LNCAP (cell line): ENCODE measurements around the gene ARMH2.
A peak's percentile ranks its signal among the peaks of the same experiment; 100 is the strongest.

Experiments used
- TF ChIP-seq, protein P1 (sequence below): fragments of 450-650 bp; IDR thresholded peaks from 2 replicates; pipeline ENCODE4 v1.5.1; 2017; ENCODE audit warnings: mild to moderate bottlenecking

Gene ARMH2

DNA sequence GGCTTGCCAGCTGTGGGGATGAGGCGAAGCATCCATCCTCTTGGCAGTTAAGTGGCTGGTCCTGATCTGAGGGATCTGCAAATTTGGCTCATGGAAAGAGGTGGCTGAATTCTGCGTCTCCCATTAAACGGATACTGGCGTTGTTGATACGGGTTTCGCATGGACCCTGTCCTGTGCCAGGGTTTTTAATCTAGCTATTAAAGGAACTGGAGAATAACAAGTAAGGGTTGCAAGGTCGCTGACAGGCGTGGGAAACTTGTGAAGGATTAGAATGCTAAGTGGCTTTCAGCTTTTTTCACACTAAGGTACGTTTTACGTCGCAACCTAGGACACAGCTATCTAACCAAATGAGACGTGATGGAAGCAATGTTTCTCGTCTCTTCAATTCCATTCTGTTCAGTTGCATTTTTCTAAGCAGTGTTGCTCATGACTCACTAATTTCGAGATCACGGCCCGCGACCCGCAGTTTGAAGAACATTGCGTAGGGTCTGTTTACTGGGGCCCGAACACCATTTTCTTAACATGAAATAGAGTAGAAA lies 23.1 kb downstream of the ARMH2 start:
- TF ChIP-seq, protein P1, sequence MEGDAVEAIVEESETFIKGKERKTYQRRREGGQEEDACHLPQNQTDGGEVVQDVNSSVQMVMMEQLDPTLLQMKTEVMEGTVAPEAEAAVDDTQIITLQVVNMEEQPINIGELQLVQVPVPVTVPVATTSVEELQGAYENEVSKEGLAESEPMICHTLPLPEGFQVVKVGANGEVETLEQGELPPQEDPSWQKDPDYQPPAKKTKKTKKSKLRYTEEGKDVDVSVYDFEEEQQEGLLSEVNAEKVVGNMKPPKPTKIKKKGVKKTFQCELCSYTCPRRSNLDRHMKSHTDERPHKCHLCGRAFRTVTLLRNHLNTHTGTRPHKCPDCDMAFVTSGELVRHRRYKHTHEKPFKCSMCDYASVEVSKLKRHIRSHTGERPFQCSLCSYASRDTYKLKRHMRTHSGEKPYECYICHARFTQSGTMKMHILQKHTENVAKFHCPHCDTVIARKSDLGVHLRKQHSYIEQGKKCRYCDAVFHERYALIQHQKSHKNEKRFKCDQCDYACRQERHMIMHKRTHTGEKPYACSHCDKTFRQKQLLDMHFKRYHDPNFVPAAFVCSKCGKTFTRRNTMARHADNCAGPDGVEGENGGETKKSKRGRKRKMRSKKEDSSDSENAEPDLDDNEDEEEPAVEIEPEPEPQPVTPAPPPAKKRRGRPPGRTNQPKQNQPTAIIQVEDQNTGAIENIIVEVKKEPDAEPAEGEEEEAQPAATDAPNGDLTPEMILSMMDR: no peak

DNA sequence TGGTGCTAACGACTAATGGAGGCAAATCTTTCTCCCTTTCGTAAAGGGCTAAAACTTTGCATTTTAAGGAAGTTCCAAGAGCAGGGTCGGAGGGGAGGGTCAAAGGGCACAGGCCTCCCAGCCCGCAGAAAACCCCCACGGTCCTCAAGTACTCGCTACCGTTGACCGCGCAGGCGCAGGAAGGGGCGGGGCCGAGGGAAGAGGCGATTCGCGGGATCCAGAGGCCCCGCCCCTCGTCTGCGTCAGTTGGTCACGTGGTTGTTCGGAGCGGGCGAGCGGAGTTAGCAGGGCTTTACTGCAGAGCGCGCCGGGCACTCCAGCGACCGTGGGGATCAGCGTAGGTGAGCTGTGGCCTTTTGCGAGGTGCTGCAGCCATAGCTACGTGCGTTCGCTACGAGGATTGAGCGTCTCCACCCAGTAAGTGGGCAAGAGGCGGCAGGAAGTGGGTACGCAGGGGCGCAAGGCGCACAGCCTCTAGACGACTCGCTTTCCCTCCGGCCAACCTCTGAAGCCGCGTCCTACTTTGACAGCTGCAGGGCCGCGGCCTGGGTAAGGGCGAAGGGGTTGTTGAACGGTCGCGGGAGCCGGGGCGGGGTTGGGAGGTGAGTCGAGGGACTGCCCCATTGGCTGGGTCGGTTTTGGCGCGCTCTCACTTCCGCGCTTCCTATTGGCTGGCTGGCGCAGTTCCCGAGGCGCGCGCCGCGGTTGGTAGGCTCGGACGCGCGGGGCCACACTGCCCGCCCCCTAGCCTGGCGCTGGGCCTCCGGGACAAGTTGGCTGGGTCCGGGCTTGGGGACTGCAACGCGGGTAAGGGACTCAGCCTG lies 23.8 kb downstream of the ARMH2 start, which contains the start of gene GMNN:
GMNN (plus strand) TSS at position 242 of the 824 bp plus-strand sequence. CDS start 2,310 bp downstream, outside the sequence.
- TF ChIP-seq, protein P1: no peak

DNA sequence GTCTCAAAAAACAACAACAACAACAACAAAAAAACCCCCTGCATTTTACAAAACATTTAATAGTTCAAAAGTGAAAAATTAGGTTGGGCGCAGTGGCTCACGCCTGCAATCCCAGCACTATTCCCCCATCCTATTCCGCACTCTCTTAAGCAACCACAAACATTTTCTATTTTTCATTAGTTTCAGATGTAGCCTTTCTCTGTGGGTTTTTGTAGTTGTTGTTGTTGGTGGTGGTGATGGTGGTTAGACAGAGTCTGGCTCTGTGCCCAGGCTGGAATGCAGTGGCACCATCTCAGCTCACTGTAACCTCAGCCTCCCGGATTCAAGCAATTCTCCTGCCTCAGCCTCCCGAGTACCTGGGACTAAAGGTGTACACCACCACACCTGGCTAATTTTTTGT lies 30.4 kb downstream of the ARMH2 start:
- TF ChIP-seq, protein P1: no peak

DNA sequence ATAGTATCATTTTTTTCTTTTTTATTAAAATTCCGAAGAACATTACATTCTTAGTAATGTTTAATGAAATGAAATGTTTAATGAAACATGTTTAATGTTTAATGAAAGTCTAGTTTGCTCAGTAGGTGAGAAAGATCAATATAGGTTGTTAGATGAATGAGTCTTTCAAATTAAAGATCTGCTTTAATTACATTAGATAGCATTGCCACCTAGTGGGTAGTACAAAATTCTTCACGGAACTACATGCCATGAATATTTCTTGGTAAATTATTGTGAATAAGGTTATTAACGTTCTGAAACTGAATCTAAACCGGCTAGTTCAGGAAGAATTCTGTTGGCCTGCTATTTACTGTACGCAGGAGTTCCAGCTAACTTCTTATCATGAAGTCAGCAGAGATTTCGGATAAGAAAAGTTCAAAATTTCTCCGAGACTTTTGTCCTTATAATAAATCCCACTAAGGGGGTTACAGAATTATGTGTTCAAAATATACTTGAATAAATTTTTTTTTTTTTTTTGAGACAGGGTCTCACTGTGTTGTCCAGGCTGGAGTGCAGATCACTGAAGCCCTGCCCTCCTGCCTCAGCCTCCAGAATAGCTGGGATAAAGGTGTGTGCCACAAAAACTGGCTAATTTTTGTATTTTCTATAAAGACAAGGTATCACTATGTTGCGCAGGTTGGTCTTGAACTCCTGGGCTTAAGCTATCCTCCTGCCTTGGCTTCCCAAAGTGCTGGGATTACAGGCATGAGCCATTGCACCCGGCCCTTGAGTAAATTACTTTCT lies 31.8 kb downstream of the ARMH2 start:
- TF ChIP-seq, protein P1: peak; percentile 56

DNA sequence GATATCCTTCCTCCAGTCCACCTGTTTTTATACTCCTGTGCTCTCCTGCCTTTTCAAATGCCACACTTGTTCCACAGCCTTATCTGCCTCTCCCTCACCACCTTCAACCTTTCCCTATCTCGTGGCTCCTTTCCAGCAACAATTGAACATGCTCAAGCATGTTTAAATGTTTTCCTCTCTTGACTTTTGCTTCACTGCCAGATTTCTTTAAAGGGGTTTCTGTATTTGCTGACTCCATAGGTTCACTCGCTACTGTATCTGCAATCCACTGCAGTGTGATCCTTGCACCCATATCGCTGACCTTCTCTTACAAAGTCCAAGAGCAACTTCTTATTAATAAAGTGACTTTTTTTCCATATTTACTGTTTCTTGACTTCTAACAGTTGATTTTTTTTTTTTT lies 35.1 kb downstream of the ARMH2 start:
- TF ChIP-seq, protein P1: no peak

DNA sequence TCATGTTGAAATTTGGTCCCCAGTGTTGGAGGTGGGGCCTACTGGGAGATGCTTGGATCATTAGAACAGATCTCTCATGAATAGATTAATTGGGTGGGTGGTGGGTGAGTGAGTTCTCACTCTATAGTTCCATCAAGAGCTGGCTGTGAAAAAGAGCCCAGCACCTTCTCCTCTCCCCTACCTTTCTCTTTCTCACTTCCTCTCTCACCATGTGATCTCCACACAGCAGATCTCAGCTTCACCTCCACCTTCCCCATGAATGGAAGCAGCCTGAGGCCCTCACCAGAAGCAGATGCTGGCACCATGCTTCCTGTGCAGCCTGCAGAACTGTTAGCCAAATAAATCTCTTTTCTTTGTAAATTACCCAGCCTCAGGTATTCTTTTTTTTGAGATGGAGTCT lies 36.9 kb downstream of the ARMH2 start:
- TF ChIP-seq, protein P1: no peak

DNA sequence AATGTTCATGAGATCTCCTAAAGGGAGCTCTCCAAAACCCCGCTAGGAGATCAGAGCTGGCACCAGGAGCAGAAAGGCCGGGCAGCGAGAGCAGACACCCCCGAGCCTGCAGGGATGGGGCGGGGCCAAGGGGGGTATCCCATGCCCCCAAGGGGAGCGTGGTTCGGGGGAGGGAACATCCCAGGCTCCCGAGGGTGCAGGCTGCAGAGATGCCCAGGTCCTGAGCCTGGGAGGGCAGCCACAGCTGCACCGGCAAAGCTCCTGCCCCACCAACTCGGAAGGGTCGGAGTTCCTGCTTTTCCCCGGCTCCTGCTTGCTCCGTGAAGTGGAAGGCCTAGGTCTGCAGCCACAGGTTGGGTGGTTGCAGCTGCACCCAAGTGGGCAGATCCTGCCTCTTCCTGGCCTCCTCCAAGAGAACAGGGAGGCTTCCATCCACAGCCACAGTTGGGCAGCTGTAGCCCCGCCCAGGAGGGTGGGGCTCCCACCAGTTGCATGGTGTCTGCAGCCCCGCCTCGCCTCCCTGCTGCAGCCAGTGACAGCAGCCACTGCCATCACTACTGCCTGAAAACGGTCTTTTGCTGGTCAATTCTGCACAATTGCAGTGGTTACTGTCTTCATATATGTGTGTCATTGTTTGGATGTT lies 37.4 kb downstream of the ARMH2 start:
- TF ChIP-seq, protein P1: no peak
